ENCODE measurements around the gene KCTD10.
"Not testable (repeated sequence)": the region's sequence is repeated elsewhere in the genome, so short reads cannot be mapped to it uniquely, and the experiment has no call there.

- TF ChIP-seq POLR2AphosphoS5, POLR2A (IDR thresholded peaks at IDR 0.05): not testable (repeated sequence)
Observed at GRCh38 chr12:109406147-109406546, 71.0 kb downstream of the KCTD10 start.

Data from transverse colon (tissue), 3 donors.